ENCODE results near the gene HJURP. TPM values are rescaled to one million over a fixed set of nuclear protein-coding genes. Genes with fewer than 3 reads are reported as not detected.

The HJURP gene
- total RNA-seq, 1 experiment from 2014 or later: 49.7 TPM

GRCh38 chr2:233794128-233794658, 60.1 kb downstream of the HJURP start:
- Histone ChIP-seq H3K27me3 (ENCODE audit: insufficient read depth, low read length) (no peaks in the 10 kb centered on the region), H3K4me1 (ENCODE audit: insufficient read depth, low read length) (no peaks in the 10 kb centered on the region), H3K27ac (ENCODE audit: insufficient read length, low read depth, low read length) (no peak overlapping the region), H3T11ph (ENCODE audit: low read length) (no peak overlapping the region), H3K56ac (ENCODE audit: insufficient read length, low read depth, low read length) (no peak overlapping the region), H2AK5ac (ENCODE audit: insufficient read length, low read length) (no peak overlapping the region), H3K9me3 (ENCODE audit: control insufficient read depth, low read depth, low read length) (no peaks in the 10 kb centered on the region), H2BK15ac (ENCODE audit: low read depth, low read length) (no peak overlapping the region), H4K8ac (replicated peaks; ENCODE audit: insufficient read length, low read depth, low read length) (no peak overlapping the region), H2AFZ (ENCODE audit: low read length) (no peak overlapping the region), H3K18ac (ENCODE audit: insufficient read length, low read depth, low read length) (no peak overlapping the region), H3K4me2 (ENCODE audit: insufficient read depth, insufficient read length, low read length) (no peak overlapping the region), H2BK12ac (ENCODE audit: insufficient read length, low read depth, low read length) (no peak overlapping the region), H4K20me1 (ENCODE audit: control insufficient read depth, insufficient read depth, insufficient read length) (no peaks in the 10 kb centered on the region), H2BK120ac (ENCODE audit: low read depth, low read length, poor library complexity, severe bottlenecking) (no peak overlapping the region), H3K4ac (ENCODE audit: low read depth, low read length) (no peak overlapping the region), H3K23me2 (ENCODE audit: insufficient read length, low read depth, low read length, poor library complexity, severe bottlenecking) (no peaks in the 10 kb centered on the region), H4K5ac (ENCODE audit: insufficient read length, low read depth, low read length) (no peak overlapping the region), H3K79me2 (ENCODE audit: insufficient read depth, low read length) (no peaks in the 10 kb centered on the region), H4K91ac (ENCODE audit: insufficient read length, low read depth, low read length) (no peak overlapping the region), H2BK20ac (ENCODE audit: low read depth, low read length, poor library complexity, severe bottlenecking) (no peak overlapping the region), H3K14ac (ENCODE audit: insufficient read depth, low read length) (no peak overlapping the region), H3K23ac (ENCODE audit: insufficient read length, low read depth, low read length) (no peak overlapping the region), H3K79me1 (ENCODE audit: insufficient read depth, low read depth, low read length, poor library complexity, severe bottlenecking) (no peaks in the 10 kb centered on the region), H3K9ac (ENCODE audit: extremely low read depth, insufficient read length, low read length) (no peak overlapping the region), H2BK5ac (ENCODE audit: insufficient read length, low read length) (no peak overlapping the region)
- Mint-ChIP-seq H3K36me3 (ENCODE audit: insufficient read depth in 1 of 3, low read depth in 3 of 3) (peaks cover 0 to 2% (median 0%) of the 10 kb centered on the region in 3 experiments; a peak in 2 of 7 replicates), H3K9me3 (peaks cover 2 to 3% of the 10 kb centered on the region in 2 experiments; a peak in 4 of 5 replicates), H3K4me3 (no peak overlapping the region), H3K4me1 (peaks cover 2% of the 10 kb centered on the region in 2 experiments; a peak in 3 of 4 replicates), H3K27ac (0 out of 7 replicates have a peak overlapping the region, but pooled peaks of 1 of the 3 experiments have one; percentile 18), H3K27me3 (ENCODE audit: low read depth) (peaks cover 14% of the 10 kb centered on the region)
- TF ChIP-seq, protein P1, sequence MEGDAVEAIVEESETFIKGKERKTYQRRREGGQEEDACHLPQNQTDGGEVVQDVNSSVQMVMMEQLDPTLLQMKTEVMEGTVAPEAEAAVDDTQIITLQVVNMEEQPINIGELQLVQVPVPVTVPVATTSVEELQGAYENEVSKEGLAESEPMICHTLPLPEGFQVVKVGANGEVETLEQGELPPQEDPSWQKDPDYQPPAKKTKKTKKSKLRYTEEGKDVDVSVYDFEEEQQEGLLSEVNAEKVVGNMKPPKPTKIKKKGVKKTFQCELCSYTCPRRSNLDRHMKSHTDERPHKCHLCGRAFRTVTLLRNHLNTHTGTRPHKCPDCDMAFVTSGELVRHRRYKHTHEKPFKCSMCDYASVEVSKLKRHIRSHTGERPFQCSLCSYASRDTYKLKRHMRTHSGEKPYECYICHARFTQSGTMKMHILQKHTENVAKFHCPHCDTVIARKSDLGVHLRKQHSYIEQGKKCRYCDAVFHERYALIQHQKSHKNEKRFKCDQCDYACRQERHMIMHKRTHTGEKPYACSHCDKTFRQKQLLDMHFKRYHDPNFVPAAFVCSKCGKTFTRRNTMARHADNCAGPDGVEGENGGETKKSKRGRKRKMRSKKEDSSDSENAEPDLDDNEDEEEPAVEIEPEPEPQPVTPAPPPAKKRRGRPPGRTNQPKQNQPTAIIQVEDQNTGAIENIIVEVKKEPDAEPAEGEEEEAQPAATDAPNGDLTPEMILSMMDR (conservative IDR thresholded peaks at IDR 0.05): no peak
- peak; percentile 15 for DNase-seq
- WGBS (ENCODE audit: extremely low coverage, insufficient read length, low lambda C conversion rate): no CpG with 5 or more reads among the region's 17 CpGs

Measured in H9 (cell line).